GM19043 (cell line): ENCODE results near the gene RALGPS1.

Experiments
- ATAC-seq: cut with Tn5 transposase; IDR thresholded peaks from one replicate; pipeline ENCODE4 v1.9.1; 2021; ENCODE audit warnings: low read depth; ENCODE audit not compliant: unreplicated experiment

RALGPS1 gene

GRCh38 chr9:127210851-127211730 lies 296.5 kb downstream of the RALGPS1 start:
- no peak for ATAC-seq

- ATAC-seq: no peak
Observed at GRCh38 chr9:127211983-127212382, 297.4 kb downstream of the RALGPS1 start.

GRCh38 chr9:127212453-127212852 lies 297.9 kb downstream of the RALGPS1 start:
- no peak for ATAC-seq

- ATAC-seq: no peak
Observed at GRCh38 chr9:127213859-127214258, 299.3 kb downstream of the RALGPS1 start.

- ATAC-seq: no peak
Observed at GRCh38 chr9:127214421-127215267, 300.1 kb downstream of the RALGPS1 start.

- no peak for ATAC-seq
Observed at GRCh38 chr9:127215268-127216209, 301.0 kb downstream of the RALGPS1 start.

- no peak for ATAC-seq
Observed at GRCh38 chr9:127216210-127216887, 301.8 kb downstream of the RALGPS1 start.

- ATAC-seq: no peak
Observed at GRCh38 chr9:127216888-127217217, 302.3 kb downstream of the RALGPS1 start.

- ATAC-seq: no peak
Observed at GRCh38 chr9:127218818-127219217, 304.2 kb downstream of the RALGPS1 start.

GRCh38 chr9:127219520-127219919 lies 304.9 kb downstream of the RALGPS1 start:
- ATAC-seq: no peak

GRCh38 chr9:127221695-127222094 lies 307.1 kb downstream of the RALGPS1 start:
- no peak for ATAC-seq

- no peak for ATAC-seq
Observed at GRCh38 chr9:127222388-127223095, 308.0 kb downstream of the RALGPS1 start.

GRCh38 chr9:127223266-127223665 lies 308.7 kb downstream of the RALGPS1 start:
- ATAC-seq: no peak

GRCh38 chr9:127223810-127224177 lies 309.2 kb downstream of the RALGPS1 start:
- no peak for ATAC-seq

GRCh38 chr9:127224178-127224882 lies 309.7 kb downstream of the RALGPS1 start:
- ATAC-seq: peak; percentile 41

GRCh38 chr9:127224883-127225739 lies 310.5 kb downstream of the RALGPS1 start:
- peak; percentile 42 for ATAC-seq

GRCh38 chr9:127225801-127226625 lies 311.4 kb downstream of the RALGPS1 start:
- ATAC-seq: no peak
